CD4-positive, alpha-beta T cell treated with Interleukin-17A for 4 hours (primary cell): ENCODE results near the gene ZCWPW1.
A peak's percentile ranks its signal among the peaks of the same experiment; 100 is the strongest.
"Not testable (repeated sequence)": the region's sequence is repeated elsewhere in the genome, so short reads cannot be mapped to it uniquely, and the experiment has no call there.

Experiments used
- DNase-seq: peaks from one replicate; pipeline ENCODE4 v3.0.0-alpha.2; 2020; ENCODE audit warnings: mixed read lengths

ZCWPW1 gene

GRCh38 chr7:100453854-100454253 is 25.4 kb upstream of the ZCWPW1 start:
- DNase-seq, result not testable (repeated sequence)

DNA sequence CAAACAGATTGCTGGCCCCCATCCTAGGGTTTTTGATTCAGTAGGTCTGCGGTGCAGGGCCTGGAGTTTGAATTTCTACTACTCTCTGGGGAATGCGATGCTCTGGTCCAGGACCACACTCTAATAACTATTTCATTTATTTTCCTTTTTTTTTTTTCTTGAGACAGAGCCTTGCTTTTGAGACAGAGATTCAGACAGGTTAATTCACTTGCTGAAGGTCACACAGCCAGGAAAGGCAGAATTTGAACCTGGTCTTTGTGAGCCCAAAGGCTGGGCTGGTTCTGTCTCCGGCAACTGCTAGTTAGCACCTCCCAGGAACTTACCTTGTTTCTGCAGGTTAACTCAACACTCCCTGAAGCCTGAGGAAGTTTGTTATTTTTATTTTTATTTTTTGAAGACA is 24.0 kb upstream of the ZCWPW1 start:
- no peak for DNase-seq

DNA sequence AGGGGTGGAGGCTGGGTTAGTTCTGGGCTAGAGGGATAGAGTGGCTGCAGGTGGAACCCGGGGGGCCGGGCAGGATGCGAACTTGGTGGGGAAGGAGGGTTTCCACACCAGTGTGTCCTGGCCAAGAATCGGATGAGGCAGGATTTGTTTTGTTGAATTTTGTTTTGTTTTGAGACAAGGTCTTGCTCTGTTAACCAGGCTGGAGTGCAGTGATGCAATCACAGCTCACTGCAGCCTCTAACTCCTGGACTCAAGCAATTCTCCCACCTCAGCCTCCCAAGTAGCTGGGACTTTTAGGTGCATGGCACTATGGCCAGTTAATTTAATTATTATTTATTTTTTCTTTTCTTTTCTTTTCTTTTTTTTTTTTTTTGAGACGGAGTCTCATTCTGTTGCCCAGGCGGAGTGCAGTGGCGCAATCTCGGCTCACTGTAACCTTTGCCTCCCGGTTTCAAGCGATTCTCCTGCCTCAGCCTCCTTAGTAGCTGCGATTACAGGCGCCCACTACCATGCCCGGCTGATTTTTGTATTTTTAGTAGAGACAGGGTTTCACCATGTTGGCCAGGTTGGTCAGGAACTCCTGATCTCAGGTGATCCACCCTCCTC is 20.8 kb upstream of the ZCWPW1 start:
- no peak for DNase-seq

GRCh38 chr7:100447363-100447762 is 18.9 kb upstream of the ZCWPW1 start:
- DNase-seq, result not testable (repeated sequence)

GRCh38 chr7:100446040-100446439 is 17.5 kb upstream of the ZCWPW1 start:
- no peak for DNase-seq

DNA sequence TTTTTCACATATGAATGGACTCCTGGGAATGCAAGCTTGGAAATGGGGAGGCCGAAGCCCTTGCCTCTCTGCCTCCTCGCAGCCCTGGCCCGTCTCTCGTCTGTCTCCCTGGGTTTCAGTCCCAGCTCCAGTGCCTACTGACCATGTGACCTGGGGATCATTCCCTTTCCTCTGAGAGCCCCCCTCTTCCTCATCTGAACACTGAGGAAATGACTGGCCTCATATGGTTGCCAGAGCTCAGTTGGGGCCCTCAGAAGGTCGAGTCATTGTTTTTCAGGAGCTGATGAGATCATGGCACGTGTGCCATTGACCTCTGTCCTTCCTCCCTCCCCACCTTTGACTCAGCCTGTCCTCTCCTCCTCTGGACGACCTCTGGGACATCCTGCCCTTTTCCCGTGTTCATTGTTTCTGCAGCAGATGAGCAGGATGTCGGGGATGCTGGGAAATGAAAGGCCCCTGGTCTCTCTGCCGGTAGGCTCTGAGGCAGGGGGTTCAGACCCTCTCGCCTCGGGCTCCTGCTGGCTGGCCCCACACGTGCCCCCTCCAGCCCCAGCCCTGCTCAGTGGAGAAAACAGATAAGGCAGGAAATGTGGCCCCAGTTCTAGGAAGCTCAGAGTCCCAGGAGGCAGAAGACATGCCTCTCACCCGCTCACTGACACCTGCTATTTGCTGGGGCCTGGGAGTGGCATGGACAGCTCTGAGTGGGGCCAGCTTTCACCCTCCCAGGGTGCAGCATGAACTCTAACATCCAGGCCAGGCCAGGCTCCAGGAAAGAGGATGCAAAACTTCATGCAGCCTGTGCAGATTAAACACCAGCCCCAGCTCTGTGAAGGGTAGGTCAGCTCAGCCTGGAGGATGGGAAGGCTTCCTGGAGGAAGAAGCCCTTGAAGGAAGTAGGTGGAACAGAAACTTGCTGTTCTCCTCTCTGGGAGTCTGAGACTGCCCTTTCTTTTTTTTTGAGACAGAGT is 16.1 kb upstream of the ZCWPW1 start:
- DNase-seq, result no peak

GRCh38 chr7:100443096-100443840 is 14.8 kb upstream of the ZCWPW1 start:
- no peak for DNase-seq

DNA sequence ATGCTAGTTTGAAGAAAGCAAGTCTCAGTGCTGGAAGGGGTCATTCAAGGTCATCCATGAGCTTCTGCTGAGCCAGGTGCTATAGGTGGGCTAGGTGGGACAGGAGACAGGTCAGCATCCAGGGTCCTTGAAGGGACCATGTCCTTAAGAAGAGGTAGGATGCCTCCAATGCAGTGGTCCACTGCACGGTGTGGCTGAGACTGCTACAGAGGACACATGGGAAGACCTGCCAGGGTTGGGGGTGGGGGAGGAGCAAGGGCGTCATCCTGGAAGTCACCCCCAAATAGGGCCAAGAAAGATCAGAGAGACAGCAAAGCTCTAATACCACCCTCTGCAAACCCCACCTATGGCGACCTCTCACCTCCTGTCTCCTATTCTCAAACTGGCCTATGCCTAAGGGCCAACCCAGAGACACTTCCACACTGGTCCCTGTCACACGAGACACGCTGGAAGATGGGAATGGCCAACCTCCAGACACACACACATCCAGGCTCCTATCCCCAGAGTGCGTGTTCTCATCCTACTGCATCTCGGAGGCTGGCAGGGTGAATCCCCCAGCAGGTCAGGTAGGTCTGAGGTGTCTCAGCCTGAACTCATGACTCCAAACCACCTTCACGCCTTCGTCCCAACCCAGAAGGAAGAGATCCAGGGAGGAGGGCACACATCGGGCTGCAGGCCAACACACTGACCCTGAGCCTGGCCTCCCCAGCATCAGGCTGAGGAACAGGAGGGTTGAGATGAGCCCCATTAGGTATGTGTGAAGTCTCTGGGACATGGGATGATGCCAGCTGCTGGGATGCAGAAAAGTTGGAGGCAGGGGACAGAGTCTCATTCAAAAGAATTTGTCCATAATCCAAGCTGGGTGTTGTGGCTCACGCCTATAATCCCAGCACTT is 13.4 kb upstream of the ZCWPW1 start:
- DNase-seq, result no peak

DNA sequence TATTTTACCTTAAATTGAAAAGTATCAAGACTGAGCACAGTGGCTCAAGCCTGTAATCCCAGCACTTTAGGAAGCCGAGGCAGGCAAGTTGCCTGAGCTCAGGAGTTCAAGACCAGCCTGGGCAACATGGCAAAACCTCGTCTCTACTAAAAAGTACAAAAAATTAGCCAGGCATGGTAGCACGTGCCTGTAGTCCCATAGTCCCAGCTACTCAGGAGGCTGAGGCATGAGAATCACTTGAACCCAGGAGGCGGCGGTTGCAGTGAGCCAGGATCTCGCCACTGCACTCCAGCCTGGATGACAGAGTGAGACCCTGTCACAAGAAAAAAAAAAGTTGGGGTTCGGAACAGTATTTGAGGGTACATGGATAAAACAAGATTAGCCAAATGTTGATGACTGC is 10.7 kb upstream of the ZCWPW1 start:
- DNase-seq, result not testable (repeated sequence)

- DNase-seq, result not testable (repeated sequence)
Measured at GRCh38 chr7:100438731-100439130, 10.2 kb upstream of the ZCWPW1 start.

DNA sequence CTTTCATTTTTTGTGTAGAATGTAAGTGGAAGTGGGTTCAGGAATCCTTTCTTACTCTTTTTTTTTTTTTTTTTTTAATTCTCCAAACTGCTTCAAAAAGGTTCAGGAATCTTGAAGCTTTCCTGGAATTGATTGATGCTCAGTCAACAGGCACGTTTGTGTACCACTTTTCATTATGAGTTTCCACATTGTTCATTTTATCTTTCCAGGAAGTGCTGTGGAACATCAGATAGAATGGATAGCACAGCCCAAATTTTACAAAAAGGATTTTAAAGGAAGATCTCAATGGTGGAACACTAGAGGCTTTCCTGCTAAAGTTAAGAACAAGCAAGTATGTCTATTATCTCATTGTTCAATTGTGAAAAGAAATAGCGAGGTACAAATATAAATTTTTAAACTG is 9.7 kb upstream of the ZCWPW1 start:
- DNase-seq, result no peak

GRCh38 chr7:100437150-100438100 is 8.9 kb upstream of the ZCWPW1 start:
- DNase-seq, result no peak

GRCh38 chr7:100435401-100436304 is 7.2 kb upstream of the ZCWPW1 start:
- peak; percentile 71 for DNase-seq

GRCh38 chr7:100434297-100435144 is 6.0 kb upstream of the ZCWPW1 start:
- no peak for DNase-seq

DNA sequence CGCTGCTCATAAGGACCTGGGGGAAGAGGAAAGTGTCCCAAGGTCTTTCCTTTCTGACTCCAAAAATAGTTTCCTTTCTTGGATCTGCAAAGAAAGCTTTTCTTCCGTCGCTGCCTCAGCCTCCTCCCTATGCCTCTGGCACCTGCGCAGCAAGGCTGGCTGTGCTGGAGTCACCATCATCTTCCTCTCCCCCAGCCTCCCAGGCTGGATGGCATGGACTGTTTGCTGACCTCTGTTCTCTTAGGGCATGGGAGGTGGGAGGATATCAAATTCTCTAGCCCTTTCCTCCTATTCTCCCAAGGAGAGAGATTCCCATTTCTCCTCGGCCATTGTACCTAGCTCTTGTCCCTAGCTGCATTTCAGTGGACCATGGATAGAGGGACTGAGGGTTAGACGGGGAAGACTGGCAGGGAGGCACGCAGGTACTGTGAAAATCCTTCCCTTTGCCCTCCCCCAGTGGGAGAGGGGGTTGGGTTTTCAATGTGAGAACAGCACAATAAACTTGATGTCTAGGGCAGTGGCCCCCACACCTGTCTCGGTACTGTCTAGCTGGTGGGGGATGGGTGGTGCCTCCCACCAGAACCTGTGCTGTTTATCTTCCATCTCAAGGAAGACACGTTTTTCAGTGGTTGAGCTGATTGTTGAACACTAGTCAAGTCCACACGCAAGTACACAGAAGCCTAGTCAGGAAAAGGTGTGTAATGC is 5.2 kb upstream of the ZCWPW1 start:
- no peak for DNase-seq

- DNase-seq, result no peak
Measured at GRCh38 chr7:100433276-100433591, 4.7 kb upstream of the ZCWPW1 start.

DNA sequence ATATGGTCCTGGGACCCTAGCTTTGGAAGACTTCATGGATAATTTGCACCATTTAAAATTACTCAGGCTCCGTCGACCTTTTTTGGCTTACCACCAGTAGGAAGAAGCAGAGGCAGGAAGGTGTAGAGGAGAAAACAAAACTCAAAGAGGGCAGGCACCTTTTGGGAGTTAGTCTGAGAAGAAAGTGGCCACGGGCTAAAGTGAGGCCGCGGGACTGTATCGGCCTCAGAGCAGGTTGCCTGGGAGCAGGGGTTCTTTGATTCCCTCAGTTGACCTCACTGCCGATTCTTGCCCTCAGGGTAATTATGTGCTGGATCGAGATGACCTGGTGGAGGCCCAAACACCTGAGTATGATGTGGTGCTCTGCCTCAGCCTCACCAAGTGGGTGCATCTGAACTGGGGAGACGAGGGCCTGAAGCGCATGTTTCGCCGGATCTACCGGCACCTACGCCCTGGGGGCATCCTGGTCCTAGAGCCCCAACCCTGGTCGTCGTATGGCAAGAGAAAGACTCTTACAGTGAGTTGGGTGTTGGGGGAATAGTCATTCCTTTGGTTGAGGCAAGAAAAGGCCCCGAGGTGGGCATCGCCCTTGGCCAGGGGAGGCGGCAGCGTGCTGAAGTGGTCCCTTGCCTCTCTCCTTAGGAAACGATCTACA is 4.2 kb upstream of the ZCWPW1 start:
- DNase-seq, result no peak

DNA sequence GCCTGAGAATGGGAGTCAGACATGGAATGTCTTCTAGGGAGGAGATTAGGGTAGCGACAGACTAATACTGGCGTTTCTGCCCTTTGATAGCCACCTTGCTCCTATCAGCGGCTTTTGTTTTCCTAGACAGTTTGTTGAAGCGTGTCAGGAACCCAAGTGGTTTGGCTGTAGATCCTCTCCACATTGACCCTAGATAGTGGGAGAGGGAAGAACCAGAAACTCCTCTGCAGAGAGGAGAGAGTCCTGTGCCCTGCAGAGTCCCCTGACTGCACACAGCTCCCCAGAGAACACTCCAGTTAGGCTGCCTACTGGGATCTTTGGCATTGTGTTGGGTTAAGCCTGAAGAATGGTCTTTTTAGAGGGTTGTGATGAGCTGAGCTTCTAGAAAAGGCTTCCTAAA is 3.5 kb upstream of the ZCWPW1 start:
- DNase-seq, result no peak
